ENCODE data around the gene ATG7. TPM values are rescaled to one million over a fixed set of nuclear protein-coding genes. Genes with fewer than 3 reads are reported as not detected.

The ATG7 gene
- total RNA-seq, 1 experiment from 2014 or later = 56.1 TPM

DNA sequence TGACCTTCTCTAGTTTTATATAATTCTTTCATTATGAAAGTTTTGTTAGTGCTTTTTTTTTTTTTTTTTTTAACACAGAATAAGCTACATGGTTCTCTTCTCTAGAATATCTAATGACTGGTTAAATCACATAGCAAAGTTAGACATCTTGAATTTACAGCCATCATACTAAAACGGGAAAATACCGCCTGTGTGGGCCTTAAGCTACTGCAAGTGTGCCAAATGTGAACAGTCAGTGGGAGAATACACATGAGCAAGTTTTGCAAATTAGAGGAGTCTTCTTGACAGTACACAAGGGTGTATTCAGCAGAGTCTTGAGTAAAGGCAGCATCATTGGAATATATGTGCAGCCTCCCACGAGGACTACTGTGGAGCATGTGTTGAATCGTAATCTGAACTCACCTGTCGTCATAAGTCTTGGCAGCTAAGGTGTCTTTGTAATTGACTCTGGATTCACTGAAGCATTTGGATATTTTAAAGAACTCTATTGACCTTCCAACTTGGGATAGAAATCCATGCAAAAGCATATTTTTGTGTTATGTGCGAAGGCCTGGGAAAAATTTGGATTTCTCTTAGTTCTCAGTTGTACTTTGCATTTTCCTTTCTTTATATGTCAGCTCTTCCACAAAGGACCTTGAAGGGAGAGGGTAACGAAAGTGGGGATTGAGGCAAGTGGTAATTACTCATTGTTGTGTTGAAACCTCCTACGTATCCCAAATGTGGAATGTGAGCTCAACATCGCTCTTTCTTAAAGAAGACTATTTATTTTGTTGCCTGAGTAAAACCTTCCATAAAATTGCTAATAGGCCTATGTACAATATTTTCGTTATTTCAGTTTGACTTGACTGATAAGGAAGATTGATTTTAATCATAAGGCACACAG lies 117.4 kb downstream of the ATG7 start:
- no peak for DNase-seq
- no peaks in the 10 kb centered on the region for H3K9me2 ChIP-seq (ENCODE audit: insufficient read depth)
- H2AFZ ChIP-seq = no peak overlapping the region
- no peaks in the 10 kb centered on the region for H3K27me3 ChIP-seq (ENCODE audit: insufficient read depth, low read depth)
- H3K4me2 ChIP-seq = no peak overlapping the region
- no peaks in the 10 kb centered on the region for H3K79me2 ChIP-seq (ENCODE audit: low read depth)
- H3K36me3 ChIP-seq (ENCODE audit: low read depth) = no peaks in the 10 kb centered on the region
- no peaks in the 10 kb centered on the region for H3K9me3 ChIP-seq (ENCODE audit: insufficient read depth, low read depth)
- H3F3A ChIP-seq (ENCODE audit: insufficient read depth, low read depth) = no peaks in the 10 kb centered on the region
- ChIA-PET CTCF (interaction anchor here (0.6 to 0.7 kb wide), 2 partner anchors 179 to 746 kb away, joined by 3 to 13 read pairs; no protein-coding TSS in a partner anchor), POLR2A (ENCODE audit: unreplicated experiment) (no interaction called here)
- no peak overlapping the region for H3K27ac ChIP-seq
- H4K20me1 ChIP-seq (ENCODE audit: insufficient read depth) = no peaks in the 10 kb centered on the region
- no TSS peak for BruUV-seq (replicated peaks)
- H3K4me3 ChIP-seq = no peak overlapping the region
- no peaks in the 10 kb centered on the region for H3K4me1 ChIP-seq (replicated peaks; ENCODE audit: insufficient read depth)
- intact Hi-C loops (cut with micrococcal nuclease; ENCODE audit: unreplicated experiment) = loop anchor here (10.0 kb wide), 1 partner anchor 1505 kb away; no protein-coding TSS in a partner anchor
- TF ChIP-seq, protein P1, sequence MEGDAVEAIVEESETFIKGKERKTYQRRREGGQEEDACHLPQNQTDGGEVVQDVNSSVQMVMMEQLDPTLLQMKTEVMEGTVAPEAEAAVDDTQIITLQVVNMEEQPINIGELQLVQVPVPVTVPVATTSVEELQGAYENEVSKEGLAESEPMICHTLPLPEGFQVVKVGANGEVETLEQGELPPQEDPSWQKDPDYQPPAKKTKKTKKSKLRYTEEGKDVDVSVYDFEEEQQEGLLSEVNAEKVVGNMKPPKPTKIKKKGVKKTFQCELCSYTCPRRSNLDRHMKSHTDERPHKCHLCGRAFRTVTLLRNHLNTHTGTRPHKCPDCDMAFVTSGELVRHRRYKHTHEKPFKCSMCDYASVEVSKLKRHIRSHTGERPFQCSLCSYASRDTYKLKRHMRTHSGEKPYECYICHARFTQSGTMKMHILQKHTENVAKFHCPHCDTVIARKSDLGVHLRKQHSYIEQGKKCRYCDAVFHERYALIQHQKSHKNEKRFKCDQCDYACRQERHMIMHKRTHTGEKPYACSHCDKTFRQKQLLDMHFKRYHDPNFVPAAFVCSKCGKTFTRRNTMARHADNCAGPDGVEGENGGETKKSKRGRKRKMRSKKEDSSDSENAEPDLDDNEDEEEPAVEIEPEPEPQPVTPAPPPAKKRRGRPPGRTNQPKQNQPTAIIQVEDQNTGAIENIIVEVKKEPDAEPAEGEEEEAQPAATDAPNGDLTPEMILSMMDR (conservative IDR thresholded peaks at IDR 0.05) = no peak
- no peak for TF ChIP-seq EZH2 (IDR thresholded peaks at IDR 0.05; ENCODE audit: low read depth)

DNA sequence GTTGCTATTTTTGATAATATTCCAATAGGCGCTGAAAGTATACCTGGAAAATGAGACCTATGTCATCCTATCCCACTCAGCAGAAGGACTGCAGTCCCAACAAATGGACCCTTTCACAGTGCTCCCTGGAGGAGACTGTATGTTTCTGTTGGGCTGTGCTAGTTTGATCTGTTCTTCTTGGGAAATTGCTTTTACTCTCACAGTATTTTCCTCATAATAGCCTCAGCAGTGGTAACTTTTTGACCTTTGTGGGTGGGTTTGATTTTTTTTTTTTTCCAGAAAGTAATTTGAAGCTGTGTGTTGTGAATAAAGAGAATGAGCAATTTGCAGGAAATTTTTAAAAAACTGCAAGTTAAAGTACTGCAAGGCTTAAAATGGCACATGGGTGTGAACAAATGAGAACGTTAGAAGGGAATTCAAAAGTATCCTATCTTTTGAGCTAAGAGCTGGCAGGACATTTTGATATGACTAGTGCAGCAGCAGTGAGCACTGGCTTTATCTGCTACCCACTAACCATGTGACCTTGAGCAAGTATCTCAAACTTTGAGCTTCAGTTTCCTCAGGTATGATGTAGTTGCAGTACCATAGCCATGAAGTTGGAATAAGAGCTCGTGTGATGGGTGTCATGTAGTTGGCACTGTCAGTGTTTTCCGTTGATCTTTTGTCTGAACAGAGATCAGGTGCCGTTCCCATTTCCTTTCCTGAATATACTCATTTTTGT lies 118.4 kb downstream of the ATG7 start:
- Histone ChIP-seq H3K27me3 (ENCODE audit: insufficient read depth, low read depth) (no peaks in the 10 kb centered on the region), H3K9me3 (ENCODE audit: insufficient read depth, low read depth) (no peaks in the 10 kb centered on the region), H4K20me1 (ENCODE audit: insufficient read depth) (no peaks in the 10 kb centered on the region), H3F3A (ENCODE audit: insufficient read depth, low read depth) (no peaks in the 10 kb centered on the region), H2AFZ (no peak overlapping the region), H3K9me2 (ENCODE audit: insufficient read depth) (no peaks in the 10 kb centered on the region), H3K4me2 (no peak overlapping the region), H3K27ac (no peak overlapping the region), H3K4me1 (replicated peaks; ENCODE audit: insufficient read depth) (no peaks in the 10 kb centered on the region), H3K79me2 (ENCODE audit: low read depth) (no peaks in the 10 kb centered on the region), H3K4me3 (no peak overlapping the region), H3K36me3 (ENCODE audit: low read depth) (no peaks in the 10 kb centered on the region)
- ChIA-PET POLR2A (ENCODE audit: unreplicated experiment) (interaction anchor here (0.5 to 0.6 kb wide), 2 partner anchors 397 to 409 kb away, joined by 3 to 6 read pairs; no protein-coding TSS in a partner anchor), CTCF (no interaction called here)
- no peak for TF ChIP-seq EZH2 (IDR thresholded peaks at IDR 0.05; ENCODE audit: low read depth)
- TF ChIP-seq, protein P1 (conservative IDR thresholded peaks at IDR 0.05) = no peak
- no peak for DNase-seq
- no TSS peak for BruUV-seq (replicated peaks)
- intact Hi-C loops (cut with micrococcal nuclease; ENCODE audit: unreplicated experiment) = no loop called here

GRCh38 chr3:11391174-11391879 lies 119.1 kb downstream of the ATG7 start:
- BruUV-seq (replicated peaks) = no TSS peak
- Histone ChIP-seq H3F3A (ENCODE audit: insufficient read depth, low read depth) (no peaks in the 10 kb centered on the region), H3K4me1 (replicated peaks; ENCODE audit: insufficient read depth) (no peaks in the 10 kb centered on the region), H4K20me1 (ENCODE audit: insufficient read depth) (no peaks in the 10 kb centered on the region), H3K79me2 (ENCODE audit: low read depth) (no peaks in the 10 kb centered on the region), H3K27ac (no peak overlapping the region), H3K36me3 (ENCODE audit: low read depth) (no peaks in the 10 kb centered on the region), H3K4me3 (no peak overlapping the region), H3K9me2 (ENCODE audit: insufficient read depth) (no peaks in the 10 kb centered on the region), H3K4me2 (no peak overlapping the region), H3K9me3 (ENCODE audit: insufficient read depth, low read depth) (no peaks in the 10 kb centered on the region), H2AFZ (no peak overlapping the region), H3K27me3 (ENCODE audit: insufficient read depth, low read depth) (no peaks in the 10 kb centered on the region)
- TF ChIP-seq EZH2 (IDR thresholded peaks at IDR 0.05; ENCODE audit: low read depth) = no peak
- TF ChIP-seq, protein P1 (conservative IDR thresholded peaks at IDR 0.05) = no peak
- intact Hi-C loops (cut with micrococcal nuclease; ENCODE audit: unreplicated experiment) = no loop called here
- DNase-seq = no peak
- CTCF ChIA-PET = no interaction called here
- POLR2A ChIA-PET (ENCODE audit: unreplicated experiment) = interaction anchor here (0.5 to 0.6 kb wide), 2 partner anchors 309 to 408 kb away, joined by 6 to 19 read pairs; no protein-coding TSS in a partner anchor

All from PC-9 (cell line).